Bone marrow (tissue), 2 donors: ENCODE measurements around the gene TP63.

Source experiments
- DNase-seq, 2 donors: peaks; one replicate each; lab custom pipeline; 2025; lab: John Stamatoyannopoulos, UW

Gene TP63

DNA sequence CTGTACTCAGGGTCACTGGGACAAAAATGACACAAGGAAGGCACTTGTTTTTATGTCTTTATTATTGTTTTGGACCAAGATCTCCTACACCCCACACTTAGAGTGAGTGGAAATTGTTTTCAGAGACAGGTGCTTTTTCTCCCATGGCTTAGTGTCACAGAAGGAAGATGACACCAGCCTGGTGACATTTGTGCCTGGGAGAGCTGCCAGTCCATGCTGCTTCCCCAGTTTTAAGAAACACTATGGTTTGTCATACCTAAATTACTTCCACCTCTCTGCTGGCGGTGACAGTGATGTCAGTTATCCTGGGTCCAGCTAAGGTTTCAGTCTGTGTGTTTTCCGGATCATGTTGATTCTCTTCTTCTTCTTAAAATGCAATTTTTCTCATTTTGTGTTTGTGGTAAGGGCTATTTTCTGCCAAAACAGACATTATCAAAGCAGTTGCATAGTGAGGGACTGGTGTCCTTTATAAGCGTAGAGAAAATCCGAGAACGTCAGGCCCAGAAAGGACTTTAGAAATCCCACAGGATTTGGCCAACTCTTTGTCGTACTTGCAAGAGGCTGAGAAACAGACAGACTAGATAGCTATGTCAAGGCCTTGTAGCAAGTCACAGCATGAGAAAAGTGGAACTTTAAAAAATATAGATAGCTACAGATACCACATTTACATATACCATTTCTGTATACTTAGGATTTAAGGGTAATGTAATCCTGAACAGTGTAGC is 149.5 kb downstream of the TP63 start:
- no peak for DNase-seq

DNA sequence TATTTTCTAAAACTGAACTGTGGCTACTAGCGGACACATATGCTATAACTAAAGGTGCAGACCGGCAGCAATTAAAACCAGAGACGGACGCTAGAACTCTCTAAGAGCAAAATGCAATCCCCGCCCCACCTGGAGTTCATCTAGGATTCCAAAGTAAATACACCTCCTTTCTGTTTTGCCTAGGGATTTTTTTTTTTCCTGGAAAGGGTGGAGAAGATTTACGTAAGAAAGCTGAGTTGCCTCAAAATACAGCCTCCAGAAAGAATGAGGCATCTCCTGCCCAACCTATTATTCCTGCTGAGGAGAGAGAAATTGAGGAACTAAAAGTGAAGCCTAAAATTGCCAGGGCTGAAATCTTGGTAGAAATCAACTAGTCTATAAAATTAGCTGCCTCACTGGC is 150.2 kb downstream of the TP63 start:
- no peak for DNase-seq

DNA sequence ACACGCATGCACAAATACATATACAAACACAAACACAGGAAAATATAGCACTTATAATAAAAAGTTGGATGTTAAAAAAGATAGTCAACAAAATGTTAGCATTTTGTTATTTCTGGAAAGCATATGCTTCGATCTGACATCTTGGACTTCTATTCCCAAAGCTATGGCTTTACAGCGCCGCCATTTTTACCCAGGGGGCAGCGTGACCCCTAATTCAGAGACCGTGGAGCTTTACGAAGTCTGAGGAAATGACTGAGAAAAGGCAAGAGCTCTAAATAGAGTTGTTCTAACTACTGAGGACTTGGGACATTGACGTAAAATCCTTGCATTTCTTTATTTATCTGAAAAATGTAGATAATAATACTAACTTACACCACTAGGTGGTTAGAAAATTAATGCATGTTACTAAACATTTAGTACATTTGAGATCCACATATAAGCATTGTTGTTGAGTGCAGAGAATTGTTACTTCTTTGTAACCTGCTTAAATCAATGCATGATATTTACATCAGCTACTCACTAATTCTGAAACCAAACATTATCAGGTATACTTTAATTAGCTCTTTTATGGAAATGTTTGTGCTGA is 155.4 kb downstream of the TP63 start:
- no peak for DNase-seq

DNA sequence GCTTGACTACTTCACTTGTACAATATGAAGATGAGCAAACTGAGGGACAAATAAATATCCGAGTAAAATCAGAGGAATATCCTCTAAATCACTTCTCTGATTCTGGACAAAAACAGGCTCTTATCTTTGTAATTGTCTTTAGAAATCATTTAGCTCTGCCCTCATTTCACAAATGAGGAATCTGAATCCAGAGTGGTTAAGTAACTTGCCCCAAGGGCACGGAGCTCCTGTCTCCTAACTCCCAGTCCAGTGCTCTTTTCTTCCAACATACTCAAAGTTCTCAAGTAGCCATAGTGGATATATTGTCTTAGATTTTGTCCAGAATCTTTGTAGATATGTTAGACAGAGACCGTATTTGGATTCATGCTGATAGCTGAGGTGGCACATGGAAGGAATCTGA is 156.0 kb downstream of the TP63 start:
- no peak for DNase-seq

DNA sequence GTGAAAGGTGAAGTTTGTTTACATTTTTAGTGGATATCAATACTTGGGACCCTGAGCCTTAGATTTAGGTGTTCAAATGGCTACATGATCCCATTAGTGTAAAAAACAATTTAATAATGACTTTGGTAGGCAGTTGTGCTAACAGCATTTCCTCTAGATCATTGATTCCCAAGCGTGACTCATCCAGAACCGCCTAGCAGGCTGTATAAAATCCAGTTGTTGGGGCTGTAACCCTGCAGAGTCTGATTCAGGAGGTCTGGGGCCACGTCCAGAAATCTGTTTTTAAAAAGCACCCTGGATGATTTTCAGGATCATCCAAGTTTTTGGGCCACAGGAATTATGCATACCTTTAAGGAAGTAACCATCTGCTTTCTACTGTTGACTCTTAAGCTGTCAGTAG is 156.4 kb downstream of the TP63 start:
- no peak for DNase-seq

DNA sequence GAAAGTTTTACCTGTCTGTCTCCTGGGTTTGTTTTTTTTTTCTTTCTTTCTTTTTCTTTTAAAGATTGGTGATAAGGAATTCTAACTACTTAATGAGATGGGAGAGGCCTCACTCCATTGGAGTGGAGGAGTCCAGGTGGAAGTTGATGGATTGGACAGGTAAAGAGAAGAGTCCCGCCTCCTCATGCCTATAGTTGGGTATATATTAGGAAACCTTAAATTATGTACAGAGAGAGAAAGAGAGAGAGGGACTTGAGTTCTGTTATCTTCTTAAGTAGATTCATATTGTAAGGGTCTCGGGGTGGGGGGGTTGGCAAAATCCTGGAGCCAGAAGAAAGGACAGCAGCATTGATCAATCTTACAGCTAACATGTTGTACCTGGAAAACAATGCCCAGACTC is 158.2 kb downstream of the TP63 start:
- DNase-seq: no peak

DNA sequence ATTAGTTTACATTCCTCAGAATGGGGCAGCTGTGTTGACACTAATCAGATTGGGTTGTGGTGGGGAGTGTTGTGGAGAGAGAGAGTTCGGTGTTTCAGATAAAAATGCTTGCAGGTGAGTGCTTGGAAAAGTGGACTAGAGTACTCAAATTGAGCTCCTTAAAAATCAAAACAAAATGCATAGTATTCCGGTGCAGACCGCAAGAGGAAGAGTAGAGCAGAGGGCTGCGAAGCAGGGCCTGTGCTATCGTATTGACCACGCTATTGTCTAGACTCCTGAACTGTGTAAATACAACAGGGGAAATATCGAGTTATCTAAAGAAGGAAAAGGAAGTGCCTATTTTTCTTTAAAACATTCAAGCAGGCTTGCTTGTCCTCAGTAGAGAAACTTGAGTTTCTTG is 159.5 kb downstream of the TP63 start:
- no peak for DNase-seq

DNA sequence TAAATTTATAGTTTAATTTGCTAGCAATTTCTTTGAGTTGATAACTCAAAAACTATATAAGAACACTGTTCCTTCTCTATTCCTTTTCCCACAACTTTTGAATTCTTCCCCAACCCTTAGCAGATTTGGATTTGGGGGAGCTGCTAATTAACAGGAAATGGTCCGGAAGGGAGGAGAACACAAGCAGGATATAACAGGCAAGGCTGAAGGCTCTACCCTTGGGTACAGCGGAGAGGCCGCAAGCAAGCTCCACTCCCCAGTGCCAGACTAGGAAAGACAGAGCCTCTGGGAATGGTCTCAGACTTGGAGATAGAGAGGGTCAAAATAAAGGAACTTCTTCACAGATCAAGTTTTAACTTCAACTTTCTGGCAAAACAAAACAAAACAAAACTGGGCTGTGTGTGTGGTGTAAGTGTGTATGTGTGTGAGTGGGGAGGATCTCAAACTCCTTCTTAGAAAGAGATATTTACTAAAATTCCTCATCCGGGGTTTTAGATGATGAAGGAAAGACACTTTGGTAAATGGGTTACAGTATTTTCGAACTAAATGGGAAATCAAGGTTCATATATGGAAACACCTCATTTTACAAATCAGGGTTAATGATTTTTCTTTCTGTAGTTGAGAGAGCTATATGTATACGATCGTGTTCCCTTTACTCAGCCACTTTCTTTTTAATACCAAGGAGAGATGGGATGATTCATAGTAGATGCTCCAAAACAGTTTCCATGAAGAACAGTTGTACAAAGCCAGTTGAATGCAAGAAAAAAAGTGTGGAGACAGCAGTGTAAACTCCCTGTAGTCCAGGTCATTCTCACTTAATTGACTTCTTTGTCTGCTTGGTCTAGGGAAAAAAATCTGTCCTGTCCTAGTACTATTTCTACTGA is 161.1 kb downstream of the TP63 start:
- DNase-seq: no peak

DNA sequence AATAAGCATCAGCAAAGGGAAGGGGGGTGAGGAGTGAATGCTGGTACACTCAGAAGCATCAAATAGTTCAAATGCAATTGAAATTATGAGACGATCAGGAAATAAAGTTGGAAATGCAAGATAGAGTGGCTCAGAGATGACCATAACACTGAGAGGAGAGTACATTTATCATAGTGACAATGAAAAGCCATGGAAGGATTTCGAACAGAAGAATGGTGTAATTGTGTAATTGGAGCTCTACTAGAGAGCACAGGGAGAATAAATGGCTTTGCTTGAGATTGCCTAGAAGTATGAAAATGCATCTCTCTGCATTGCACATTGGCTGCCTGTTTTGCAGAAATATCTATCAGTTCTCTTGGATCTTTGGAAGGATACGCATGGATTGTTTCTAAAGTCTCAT is 163.3 kb downstream of the TP63 start:
- DNase-seq: no peak

DNA sequence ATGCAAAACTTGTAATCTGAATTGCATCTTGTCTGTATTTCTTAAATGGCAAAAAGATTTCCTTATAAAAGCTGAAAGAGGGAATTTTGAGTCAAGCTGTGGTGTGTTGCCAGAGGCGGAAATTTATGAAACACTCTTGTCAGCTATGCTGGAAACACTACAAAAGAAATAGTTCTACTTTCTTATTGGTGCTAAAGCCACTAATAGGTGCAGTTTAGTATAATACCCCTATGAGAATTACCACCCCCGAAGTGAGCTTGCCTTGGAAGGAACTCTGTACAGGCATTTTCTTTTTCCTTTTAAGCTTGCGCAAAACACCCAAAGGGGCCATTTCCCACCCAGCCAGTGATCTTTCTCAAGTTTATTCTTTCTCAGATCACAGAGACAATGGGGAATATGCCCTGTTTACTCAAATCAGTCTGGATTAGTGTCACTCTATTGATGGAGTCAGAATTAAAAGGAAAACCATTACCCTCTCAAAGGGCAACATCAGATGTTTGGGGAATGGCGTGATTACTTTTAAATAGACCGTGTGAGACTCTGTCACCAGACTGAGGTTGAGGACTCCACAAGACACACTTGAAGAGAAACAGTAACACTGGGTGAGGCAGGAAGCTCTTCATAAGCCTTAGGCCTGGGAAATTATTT is 166.0 kb downstream of the TP63 start:
- DNase-seq: no peak

DNA sequence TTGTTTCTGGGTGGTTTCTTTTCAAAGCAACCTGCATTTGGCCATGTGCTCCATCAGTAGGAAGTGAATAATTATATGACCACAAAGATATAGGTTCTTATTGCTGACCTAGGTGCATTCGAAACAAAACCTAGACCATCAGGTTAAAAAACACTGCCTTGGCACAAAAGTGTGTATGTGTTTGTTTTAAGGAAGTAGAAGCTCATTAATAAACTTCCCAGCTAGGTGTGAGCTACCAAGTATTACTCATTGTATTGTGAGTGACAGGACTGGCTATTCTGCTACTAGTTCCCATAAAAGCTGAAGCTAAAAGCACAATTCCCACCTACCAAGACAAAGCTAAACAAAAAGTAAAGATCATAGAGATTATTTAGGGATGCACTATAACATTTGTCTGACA is 168.2 kb downstream of the TP63 start:
- DNase-seq: no peak

DNA sequence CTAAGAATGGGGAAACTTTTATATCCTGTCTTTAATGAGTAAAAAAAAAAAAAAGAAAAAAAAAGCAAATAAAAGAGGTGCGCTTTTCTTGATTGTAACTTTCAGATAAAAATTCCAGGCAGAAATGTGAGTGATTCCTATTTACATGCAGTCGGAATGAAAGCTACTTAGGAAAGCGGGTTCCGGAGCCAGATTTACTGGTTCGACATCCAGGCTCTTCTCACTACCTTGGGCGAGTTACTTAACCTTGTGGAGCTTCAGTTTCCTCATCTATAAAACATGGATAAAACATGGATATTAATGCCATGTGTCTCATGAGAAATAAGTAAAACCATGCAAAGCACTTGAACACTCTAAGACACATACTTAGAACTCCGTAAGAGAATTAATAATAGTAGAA is 169.2 kb downstream of the TP63 start:
- DNase-seq: no peak

DNA sequence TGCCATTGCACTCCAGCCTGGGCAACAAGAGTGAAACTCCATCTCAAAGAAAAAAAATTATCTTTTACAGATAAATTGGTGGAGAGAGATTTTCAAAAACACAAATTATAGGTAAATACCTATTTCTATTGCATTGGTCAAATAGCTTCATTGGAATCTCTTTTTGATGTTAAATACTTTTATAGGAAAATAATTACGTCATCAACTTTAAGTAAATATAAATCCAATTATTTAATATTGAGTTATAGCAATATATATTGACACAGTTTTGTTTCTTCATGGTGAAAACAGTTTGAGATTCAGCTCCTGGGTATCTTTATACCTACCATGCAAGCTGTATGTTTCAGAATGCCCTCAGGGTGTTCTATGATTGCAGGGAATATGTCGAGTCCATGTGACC is 172.1 kb downstream of the TP63 start:
- DNase-seq: no peak

DNA sequence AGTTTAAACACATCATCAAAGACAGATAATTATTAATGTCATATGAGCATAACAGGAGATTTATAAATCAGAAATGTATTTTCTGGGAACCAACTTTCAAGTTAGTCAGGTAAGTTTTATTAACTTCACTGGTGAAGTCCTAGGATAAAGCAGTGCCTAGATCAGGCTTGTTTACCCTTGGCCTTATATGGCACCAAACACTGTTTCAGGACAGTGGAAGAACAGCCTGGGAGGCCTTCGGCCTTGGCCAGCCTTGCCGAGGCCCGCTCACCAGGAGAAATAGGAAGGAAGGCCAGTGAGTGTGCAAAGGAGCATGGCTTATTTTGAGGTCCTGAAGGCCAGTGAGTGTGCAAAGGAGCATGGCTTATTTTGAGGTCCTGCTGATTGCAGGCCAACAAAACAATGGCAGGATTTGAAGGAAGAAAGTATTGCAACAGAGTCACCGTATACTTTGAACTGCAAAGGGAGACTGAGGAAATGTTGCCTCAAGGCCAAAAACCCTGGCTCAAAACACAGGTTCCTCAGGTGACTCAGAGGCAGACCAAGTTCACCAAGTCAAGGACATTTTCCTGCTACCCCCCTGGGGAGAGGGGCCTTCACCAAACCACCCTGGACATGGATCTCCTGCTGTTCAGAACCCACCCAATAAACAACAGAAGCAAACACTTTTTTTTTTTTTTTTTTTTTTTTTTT is 174.3 kb downstream of the TP63 start:
- DNase-seq: no peak

DNA sequence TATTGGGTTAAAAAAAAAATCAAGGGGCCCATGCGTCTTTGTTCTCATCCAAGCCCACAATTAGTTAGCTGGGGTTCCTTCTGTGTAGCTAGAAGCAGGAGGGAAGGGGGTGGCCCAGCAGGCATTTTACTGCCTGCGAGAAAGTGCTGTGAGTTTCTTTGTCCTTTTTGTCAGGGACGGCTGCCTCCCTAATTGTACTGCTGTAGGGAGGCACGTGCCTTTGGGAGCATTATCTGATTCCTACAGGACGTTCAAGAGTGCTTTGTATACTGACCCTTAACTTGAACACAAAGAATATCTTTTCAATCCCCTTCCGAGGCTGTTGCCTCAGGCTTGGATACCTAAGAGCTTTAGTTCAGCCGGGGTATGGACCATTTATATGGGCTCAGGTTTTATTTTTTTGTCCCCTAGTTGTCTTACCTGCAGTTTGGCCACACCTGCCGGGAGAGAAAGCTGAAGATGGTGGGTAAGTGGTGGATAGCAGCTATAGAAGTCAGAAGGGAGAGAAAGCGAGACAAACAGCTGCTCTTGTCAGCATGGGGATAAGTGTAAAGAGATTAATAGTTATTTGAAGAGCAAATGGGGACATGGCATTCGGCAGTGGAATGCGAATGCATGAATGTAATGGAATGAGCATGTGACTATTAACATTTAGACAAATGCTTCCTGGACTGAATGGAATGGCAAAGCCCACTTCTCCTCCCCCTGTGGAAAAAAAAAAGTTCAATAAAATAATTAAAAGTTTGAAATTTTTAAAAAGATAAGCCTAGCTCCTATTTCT is 175.2 kb downstream of the TP63 start:
- DNase-seq: no peak

DNA sequence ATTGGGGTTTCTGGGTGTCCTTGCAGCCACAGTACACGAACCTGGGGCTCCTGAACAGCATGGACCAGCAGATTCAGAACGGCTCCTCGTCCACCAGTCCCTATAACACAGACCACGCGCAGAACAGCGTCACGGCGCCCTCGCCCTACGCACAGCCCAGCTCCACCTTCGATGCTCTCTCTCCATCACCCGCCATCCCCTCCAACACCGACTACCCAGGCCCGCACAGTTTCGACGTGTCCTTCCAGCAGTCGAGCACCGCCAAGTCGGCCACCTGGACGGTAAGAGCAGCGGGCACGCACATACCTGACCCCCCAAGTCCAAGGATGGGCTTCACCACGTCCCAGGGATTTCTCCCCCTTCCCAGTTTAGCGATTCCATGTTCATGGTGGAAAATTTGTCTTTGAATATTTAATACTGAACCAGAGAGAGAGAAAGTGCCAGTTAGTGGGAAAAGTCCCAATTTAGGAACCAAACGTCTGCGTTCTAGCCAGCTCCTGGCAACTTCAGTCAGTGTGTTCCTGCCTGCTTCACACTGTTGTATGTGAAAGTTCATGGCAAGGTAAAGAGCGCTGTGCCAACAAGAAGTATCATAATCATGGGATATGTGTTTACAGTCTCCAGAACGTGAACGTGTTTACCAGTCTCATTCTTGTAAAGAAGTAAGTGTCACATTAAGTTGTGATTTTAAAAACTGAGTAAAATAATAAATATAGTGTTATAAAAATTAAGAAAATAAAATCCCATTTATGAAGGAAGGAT is 177.2 kb downstream of the TP63 start:
- DNase-seq: no peak

DNA sequence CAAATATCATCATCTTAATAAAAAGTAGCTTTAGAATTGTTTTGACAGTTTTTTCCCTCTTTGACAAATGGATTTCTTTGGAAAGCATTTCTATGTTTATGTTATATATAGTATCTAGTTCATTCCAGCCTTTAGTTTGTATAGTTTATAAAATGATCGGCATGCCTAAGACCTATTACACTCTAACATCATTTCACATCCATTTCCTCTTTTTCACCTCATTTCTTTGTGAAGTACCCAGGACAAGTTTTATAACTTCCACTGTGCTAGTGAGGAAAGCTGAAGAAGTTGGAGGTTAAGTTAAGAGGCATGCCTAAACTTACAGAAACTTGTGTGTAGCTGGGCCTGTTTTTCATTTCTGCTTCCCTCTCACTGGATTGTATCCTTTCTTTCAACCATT is 178.4 kb downstream of the TP63 start:
- DNase-seq: no peak

DNA sequence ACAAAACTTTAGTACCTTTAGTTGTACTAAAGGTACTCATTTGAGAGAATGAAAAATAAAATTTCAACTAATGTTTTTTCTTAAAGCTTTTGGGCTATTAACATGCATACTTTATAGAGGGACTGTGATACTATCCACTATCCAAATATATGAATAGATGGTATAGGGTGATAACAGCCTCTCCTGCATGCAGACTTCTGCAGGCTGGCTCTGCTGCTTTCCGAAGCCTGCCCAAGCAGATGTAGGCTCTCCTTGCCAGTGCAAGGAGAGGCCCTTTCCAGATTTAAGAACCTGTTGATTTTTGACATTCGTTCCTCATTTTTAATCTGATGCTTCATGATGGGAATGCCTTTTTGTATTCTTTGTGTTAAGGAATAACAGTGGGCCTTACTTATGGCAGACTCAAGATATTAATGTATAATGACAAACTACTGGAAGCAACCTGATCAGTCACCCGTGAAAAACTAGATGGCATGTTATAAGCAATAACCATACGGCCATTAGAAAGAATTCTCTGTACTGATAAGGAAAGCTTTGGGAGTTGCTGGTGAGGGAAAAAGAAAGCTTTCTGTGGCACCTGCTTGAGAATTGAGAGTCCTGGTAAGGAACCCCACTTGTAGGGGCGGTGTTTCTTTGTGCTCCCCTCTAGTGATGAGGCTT is 181.7 kb downstream of the TP63 start:
- DNase-seq: no peak

DNA sequence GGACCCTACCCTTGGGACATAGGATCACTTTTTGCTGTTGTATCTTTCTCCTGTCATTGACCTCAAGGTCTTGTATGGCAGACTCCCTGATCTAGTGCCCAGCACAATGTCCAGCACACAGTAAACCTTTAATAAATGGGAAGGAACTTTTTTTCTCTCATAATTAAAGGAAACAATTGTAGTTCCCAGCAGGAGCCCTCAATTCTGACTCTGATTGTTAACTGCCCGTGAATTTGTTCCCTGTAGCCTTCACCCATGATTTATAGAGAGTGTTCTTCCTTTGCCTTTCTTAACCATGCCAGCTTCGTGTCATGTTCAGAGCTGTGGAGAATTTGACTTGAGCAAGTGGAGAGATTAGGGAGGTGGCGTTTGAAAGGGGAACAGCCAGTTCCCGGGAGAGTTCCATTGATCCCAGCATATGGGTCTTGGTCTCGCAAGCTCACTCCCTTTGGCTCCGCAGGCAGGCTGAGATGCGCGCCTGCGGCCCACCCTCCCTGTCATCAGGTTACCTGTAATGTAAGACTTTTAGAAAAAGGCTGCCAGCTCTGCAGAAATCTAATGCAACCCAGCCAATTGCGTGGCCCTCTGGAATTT is 182.6 kb downstream of the TP63 start:
- DNase-seq: no peak

DNA sequence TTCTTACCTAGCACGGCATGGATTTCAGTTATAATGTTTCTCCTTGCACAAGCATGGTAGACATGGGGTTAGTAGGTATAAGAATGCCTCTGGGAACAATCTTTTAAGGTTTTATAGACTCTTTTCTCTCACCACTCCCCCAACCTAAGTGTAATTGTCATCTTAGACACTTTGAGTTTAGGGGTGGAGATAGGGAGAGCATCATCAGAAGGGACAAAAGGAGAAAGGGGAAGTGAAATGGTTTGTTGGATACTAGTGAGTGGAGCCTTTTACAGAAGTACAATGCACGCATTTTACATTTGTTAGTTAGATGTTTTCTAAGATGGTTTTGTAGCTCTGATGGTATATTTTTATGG is 189.2 kb downstream of the TP63 start:
- DNase-seq: no peak
